Panc1 (cell line): ENCODE data around the gene SLC5A8.

ENCODE experiments used
- POLR2AphosphoS5 ChIP-seq: IDR thresholded peaks from 2 replicates; pipeline ENCODE4 v1.6.1; 2012; ENCODE audit warnings: mild to moderate bottlenecking, low read depth, low read length, moderate library complexity
- SIN3A ChIP-seq: IDR thresholded peaks from 2 replicates; pipeline ENCODE4 v1.6.1; 2012; ENCODE audit warnings: low read depth, mild to moderate bottlenecking, low read length, moderate library complexity, borderline replicate concordance; ENCODE audit not compliant: insufficient read depth
- TCF7L2 ChIP-seq: IDR thresholded peaks from 2 replicates; pipeline ENCODE4 v1.6.1; 2011; ENCODE audit warnings: mild to moderate bottlenecking, low read depth, low read length, inconsistent platforms
- TF ChIP-seq, protein P1 (sequence below): fragments of 450-650 bp; IDR thresholded peaks from 2 replicates; pipeline ENCODE4 v1.5.1; 2017; ENCODE audit warnings: mild to moderate bottlenecking
- TF ChIP-seq, protein P2 (sequence below), 2 experiments: IDR thresholded peaks; 2 replicates each; pipeline ENCODE4 v1.6.1; 2011 to 2012; ENCODE audit warnings: low read depth in 2 of 2, control low read depth in 1 of 2, low read length in 1 of 2, mild to moderate bottlenecking in 1 of 2, moderate library complexity in 1 of 2; ENCODE audit not compliant: insufficient read depth in 1 of 2

DNA sequence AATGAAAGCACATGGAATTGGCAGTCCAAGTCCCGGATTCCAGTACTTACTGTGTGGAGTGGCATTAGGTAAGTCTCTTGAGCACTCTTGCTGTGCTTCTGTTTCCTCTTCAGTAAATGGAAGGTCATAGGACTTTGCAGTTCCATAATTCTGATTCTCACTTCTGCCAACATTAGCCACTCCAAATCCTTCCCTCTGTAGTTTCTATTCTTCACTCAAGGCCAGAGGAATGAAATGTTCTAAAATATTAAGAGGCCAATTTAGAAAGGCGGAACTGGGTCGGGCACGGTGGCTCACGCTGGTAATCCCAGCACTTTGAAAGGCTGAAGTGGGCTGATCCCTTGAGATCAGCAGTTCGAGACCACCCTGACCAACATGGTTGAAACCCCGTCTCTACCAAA lies 19.8 kb upstream of the SLC5A8 start:
- TF ChIP-seq TCF7L2 (no peak), POLR2AphosphoS5 (no peak), SIN3A (no peak)
- TF ChIP-seq, protein P1, sequence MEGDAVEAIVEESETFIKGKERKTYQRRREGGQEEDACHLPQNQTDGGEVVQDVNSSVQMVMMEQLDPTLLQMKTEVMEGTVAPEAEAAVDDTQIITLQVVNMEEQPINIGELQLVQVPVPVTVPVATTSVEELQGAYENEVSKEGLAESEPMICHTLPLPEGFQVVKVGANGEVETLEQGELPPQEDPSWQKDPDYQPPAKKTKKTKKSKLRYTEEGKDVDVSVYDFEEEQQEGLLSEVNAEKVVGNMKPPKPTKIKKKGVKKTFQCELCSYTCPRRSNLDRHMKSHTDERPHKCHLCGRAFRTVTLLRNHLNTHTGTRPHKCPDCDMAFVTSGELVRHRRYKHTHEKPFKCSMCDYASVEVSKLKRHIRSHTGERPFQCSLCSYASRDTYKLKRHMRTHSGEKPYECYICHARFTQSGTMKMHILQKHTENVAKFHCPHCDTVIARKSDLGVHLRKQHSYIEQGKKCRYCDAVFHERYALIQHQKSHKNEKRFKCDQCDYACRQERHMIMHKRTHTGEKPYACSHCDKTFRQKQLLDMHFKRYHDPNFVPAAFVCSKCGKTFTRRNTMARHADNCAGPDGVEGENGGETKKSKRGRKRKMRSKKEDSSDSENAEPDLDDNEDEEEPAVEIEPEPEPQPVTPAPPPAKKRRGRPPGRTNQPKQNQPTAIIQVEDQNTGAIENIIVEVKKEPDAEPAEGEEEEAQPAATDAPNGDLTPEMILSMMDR: no peak
- TF ChIP-seq, protein P2, sequence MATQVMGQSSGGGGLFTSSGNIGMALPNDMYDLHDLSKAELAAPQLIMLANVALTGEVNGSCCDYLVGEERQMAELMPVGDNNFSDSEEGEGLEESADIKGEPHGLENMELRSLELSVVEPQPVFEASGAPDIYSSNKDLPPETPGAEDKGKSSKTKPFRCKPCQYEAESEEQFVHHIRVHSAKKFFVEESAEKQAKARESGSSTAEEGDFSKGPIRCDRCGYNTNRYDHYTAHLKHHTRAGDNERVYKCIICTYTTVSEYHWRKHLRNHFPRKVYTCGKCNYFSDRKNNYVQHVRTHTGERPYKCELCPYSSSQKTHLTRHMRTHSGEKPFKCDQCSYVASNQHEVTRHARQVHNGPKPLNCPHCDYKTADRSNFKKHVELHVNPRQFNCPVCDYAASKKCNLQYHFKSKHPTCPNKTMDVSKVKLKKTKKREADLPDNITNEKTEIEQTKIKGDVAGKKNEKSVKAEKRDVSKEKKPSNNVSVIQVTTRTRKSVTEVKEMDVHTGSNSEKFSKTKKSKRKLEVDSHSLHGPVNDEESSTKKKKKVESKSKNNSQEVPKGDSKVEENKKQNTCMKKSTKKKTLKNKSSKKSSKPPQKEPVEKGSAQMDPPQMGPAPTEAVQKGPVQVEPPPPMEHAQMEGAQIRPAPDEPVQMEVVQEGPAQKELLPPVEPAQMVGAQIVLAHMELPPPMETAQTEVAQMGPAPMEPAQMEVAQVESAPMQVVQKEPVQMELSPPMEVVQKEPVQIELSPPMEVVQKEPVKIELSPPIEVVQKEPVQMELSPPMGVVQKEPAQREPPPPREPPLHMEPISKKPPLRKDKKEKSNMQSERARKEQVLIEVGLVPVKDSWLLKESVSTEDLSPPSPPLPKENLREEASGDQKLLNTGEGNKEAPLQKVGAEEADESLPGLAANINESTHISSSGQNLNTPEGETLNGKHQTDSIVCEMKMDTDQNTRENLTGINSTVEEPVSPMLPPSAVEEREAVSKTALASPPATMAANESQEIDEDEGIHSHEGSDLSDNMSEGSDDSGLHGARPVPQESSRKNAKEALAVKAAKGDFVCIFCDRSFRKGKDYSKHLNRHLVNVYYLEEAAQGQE (IDR thresholded peaks at IDR 0.05; ENCODE audit: insufficient read depth in 1 of 2, low read depth in 2 of 2, low read length in 1 of 2): no peak
